Activated CD4-positive, alpha-beta T cell treated with anti-CD3 and anti-CD28 coated beads, Interleukin-2, amount 10 ng/mL, durations not matched to agents 24 days and 14 days (primary cell): ENCODE results near the gene BUD13. TPM values are rescaled to one million over a fixed set of nuclear protein-coding genes. Genes with fewer than 3 reads are reported as not detected.
"Not testable (repeated sequence)": the region's sequence is repeated elsewhere in the genome, so short reads cannot be mapped to it uniquely, and the experiment has no call there.

Experiments
- DNase-seq: peaks from one replicate; pipeline ENCODE4 v3.0.0; 2022
- H3K27ac Mint-ChIP-seq: one replicate; pipeline ENCODE4 v1.8.0; 2022; ENCODE audit warnings: mild to moderate bottlenecking, mixed read lengths
- H3K27me3 Mint-ChIP-seq: one replicate; pipeline ENCODE4 v1.8.0; 2022; ENCODE audit warnings: mixed read lengths
- H3K36me3 Mint-ChIP-seq: one replicate; pipeline ENCODE4 v1.8.0; 2022; ENCODE audit warnings: low read depth, mild to moderate bottlenecking, mixed read lengths
- H3K4me1 Mint-ChIP-seq: one replicate; pipeline ENCODE4 v1.8.0; 2021; ENCODE audit warnings: mixed read lengths
- H3K4me3 Mint-ChIP-seq: one replicate; pipeline ENCODE4 v1.8.0; 2022; ENCODE audit warnings: mild to moderate bottlenecking, moderate library complexity, mixed read lengths
- H3K9me3 Mint-ChIP-seq: one replicate; pipeline ENCODE4 v1.8.0; 2021; ENCODE audit warnings: mixed read lengths
- intact Hi-C: fragments of 100-400 bp; cut with micrococcal nuclease; formaldehyde crosslinking; loops from one replicate; pipeline ENCODE4 v1.15.1; 2023
- total RNA-seq: library from RNA; stranded (reverse); gene quantifications from 2 replicates; pipeline ENCODE4 v1.2.3, GENCODE V29; 2022

BUD13 gene
- total RNA-seq, 1 donor from 2014 or later: 31.5 TPM

DNA sequence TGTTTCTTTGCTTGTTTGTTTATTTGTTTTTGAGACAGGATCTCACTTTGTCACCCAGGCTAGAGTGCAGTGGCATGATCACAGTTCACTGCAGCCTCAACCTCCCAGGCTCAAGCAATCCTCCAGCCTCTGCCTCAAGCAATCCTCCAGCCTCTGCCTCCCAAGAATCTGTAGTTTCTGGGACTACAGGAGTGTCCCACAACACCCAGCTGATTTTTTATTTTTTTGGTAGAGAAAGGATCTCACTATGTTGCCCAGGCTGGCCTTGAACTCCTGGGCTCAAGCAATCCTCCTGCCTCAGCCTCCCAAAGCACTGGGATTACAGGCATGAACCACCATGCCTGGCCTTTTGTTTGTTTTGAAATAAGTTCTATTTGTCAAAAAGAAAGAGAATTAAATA lies 28.9 kb upstream of the BUD13 start:
- H3K36me3 Mint-ChIP-seq, H3K9me3 Mint-ChIP-seq, H3K27ac Mint-ChIP-seq, DNase-seq, H3K4me1 Mint-ChIP-seq, intact Hi-C loops, H3K4me3 Mint-ChIP-seq: not testable (repeated sequence)
- peaks cover 38% of the 10 kb centered on the region for H3K27me3 Mint-ChIP-seq

DNA sequence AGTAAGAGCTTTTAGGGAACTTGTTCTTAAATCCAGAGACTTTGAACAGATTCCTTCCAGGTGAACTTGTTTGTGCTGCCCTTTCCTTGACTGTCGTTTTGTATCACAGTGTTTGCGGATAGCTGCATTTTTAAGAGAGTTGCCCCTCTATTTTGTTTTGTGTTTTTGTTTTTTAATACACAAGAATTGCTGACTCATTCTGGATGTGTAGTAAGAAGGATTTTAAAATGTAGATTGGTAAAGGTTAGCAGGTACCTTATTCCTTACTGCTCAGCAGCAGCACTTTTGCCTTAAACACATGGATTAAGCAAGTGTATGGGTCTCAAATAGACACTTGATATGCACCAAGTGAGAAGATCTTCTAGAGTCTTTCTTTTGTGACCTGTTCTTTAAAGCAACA lies 27.8 kb upstream of the BUD13 start:
- DNase-seq: no peak
- intact Hi-C loops: no loop called here
- no peaks in the 10 kb centered on the region for H3K4me1 Mint-ChIP-seq
- no peaks in the 10 kb centered on the region for H3K9me3 Mint-ChIP-seq
- H3K4me3 Mint-ChIP-seq: no peak overlapping the region
- no peaks in the 10 kb centered on the region for H3K36me3 Mint-ChIP-seq
- peaks cover 37% of the 10 kb centered on the region for H3K27me3 Mint-ChIP-seq
- H3K27ac Mint-ChIP-seq: no peak overlapping the region

DNA sequence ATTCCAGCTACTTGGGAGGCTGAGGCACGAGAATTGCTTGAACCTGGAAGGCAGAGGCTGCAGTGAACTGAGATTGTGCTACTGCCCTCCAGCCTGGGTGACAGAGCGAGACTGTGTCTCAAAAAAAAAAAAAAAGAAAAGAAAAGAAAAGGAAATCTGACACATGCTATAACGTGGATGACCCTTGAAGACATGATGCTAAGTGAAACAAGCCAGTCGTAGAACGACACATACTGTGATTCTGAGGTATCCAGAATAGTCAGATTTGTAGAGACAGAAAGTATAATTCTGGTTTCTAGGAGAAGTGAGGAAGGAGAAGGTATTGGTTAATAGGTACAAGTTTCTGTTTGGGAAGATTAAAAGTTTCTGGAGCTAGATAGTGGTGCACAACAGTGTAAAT lies 25.6 kb upstream of the BUD13 start:
- no peak overlapping the region for H3K4me3 Mint-ChIP-seq
- DNase-seq: no peak
- H3K27me3 Mint-ChIP-seq: peaks cover 30% of the 10 kb centered on the region
- H3K27ac Mint-ChIP-seq: no peak overlapping the region
- no peaks in the 10 kb centered on the region for H3K4me1 Mint-ChIP-seq
- no peaks in the 10 kb centered on the region for H3K36me3 Mint-ChIP-seq
- H3K9me3 Mint-ChIP-seq: no peaks in the 10 kb centered on the region
- intact Hi-C loops: no loop called here

DNA sequence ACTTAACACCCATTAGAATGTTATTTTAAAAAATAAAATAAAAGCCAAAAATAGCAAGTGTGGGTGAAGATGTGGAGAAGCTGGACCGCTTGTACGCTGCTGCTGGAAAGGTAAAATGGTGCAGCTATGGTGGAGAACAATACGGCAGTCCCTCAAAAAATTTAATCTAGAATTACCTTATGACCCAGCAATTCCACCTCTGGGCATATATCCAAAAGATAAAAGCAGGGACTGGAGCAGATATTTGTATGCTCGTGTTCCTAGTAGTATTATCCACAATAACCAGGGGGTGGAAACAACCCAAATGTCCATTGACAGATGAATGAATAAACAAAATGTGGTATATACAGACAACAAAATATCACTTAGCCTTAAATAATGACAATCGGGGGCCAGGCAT lies 25.0 kb upstream of the BUD13 start:
- no peaks in the 10 kb centered on the region for H3K36me3 Mint-ChIP-seq
- no peaks in the 10 kb centered on the region for H3K9me3 Mint-ChIP-seq
- H3K4me3 Mint-ChIP-seq: no peak overlapping the region
- peaks cover 31% of the 10 kb centered on the region for H3K27me3 Mint-ChIP-seq
- no peak for DNase-seq
- peaks cover 3% of the 10 kb centered on the region for H3K4me1 Mint-ChIP-seq
- H3K27ac Mint-ChIP-seq: no peak overlapping the region
- intact Hi-C loops: no loop called here

DNA sequence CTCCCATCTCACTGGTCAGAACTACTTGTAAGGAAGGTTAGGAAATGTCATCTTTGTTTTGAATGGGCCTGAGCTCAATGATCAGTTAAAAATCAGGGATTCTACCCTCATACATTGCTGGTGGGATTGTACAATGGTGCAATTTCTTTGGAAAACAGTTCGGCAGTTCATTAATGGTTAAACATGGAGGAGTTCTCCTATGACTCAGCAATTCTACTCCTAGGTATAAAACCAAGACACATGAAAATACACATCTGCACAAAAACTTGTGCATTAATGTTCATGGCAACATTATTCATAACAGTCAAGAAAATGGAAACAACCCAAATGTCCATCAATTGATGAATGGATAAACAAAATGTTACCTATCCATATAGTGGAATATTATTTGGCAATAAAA lies 23.8 kb upstream of the BUD13 start:
- Mint-ChIP-seq H3K27ac (no peak overlapping the region), H3K9me3 (no peaks in the 10 kb centered on the region), H3K36me3 (no peaks in the 10 kb centered on the region), H3K27me3 (peaks cover 24% of the 10 kb centered on the region), H3K4me1 (peaks cover 4% of the 10 kb centered on the region), H3K4me3 (no peak overlapping the region)
- no peak for DNase-seq
- intact Hi-C loops: no loop called here

DNA sequence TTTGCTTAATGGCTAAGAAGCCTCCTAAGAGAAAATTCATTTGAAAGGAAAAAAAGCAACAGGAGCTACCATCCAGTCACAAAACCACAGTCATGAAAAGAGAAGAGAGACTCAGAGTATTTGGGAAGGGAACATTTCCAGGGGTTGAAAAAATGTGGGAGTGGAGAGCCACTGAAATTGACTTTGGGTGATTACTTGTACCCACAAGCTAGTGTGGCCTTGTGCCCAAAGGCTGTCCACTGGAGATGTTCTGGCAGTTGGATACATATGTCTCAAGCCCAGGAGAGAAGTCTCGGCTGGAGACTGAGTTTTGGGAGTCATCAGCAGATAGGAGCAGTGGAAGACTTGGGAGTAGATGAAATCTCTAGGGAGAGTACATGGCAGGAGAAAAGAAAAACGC lies 22.1 kb upstream of the BUD13 start:
- DNase-seq: no peak
- intact Hi-C loops: no loop called here
- H3K27me3 Mint-ChIP-seq: peaks cover 19% of the 10 kb centered on the region
- peaks cover 10% of the 10 kb centered on the region for H3K4me1 Mint-ChIP-seq
- no peak overlapping the region for H3K27ac Mint-ChIP-seq
- no peaks in the 10 kb centered on the region for H3K36me3 Mint-ChIP-seq
- no peak overlapping the region for H3K4me3 Mint-ChIP-seq
- H3K9me3 Mint-ChIP-seq: no peaks in the 10 kb centered on the region

DNA sequence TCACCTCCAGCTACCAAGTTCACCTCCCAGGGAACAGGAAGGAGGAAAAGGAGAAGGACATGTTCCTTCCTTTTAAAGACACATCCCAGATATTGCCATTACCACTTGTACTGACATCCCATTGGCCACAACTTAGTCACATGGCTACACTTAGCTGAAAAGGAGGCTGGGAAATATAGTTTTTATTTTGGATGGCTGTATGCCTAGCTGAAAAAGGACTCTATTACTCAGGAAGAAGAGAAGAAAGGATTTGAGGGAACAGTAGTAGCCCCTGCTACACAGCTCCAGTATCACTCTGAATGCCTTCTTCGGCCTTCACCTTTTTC lies 20.9 kb upstream of the BUD13 start:
- H3K4me1 Mint-ChIP-seq: peaks cover 10% of the 10 kb centered on the region
- no peak for DNase-seq
- H3K4me3 Mint-ChIP-seq: no peak overlapping the region
- no peaks in the 10 kb centered on the region for H3K36me3 Mint-ChIP-seq
- intact Hi-C loops: no loop called here
- no peak overlapping the region for H3K27ac Mint-ChIP-seq
- H3K9me3 Mint-ChIP-seq: no peaks in the 10 kb centered on the region
- H3K27me3 Mint-ChIP-seq: peaks cover 8% of the 10 kb centered on the region

DNA sequence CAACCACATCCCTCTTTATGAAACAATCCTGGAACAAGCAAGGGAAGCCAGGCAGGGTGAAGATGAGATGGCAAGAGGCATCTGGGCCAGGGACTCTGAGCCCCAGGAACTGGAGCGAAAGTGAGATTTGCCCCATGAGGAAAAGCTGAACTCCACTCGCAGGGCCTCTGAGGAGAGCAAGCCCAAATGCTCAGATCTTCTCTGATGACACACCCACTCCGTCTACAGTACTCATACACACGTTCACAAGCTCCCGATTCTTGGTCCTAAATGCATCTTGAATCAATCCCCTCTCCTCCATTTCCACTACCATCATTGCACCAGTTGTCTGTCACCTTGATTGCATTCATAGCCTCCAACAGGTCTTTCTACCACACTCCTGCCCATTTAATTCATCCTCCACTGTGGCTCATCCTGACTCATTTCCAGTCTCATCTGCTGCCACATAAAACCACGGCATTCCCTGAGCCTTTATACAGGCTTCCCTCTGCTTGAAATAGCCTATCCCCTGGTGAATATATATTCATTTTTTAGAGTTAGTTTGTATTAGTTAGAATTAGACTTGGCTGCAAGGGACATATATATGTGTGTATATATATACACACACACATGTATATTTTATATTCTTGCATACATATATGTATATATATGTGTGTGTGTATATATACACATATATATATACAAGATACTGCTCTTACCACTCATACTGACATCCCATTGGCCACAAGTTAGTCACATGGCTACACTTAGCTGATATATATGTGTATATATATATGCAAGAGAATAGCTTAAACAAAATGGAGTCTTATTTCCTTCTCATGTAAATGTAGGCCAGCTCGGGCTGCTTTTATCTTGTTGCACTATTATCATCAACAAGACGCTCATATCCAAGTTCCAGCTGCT lies 20.3 kb upstream of the BUD13 start:
- no peak for DNase-seq
- Mint-ChIP-seq H3K4me1 (peaks cover 16% of the 10 kb centered on the region), H3K36me3 (no peaks in the 10 kb centered on the region), H3K4me3 (no peak overlapping the region), H3K27ac (peak overlapping the region; percentile 21), H3K9me3 (no peaks in the 10 kb centered on the region), H3K27me3 (peaks cover 6% of the 10 kb centered on the region)
- intact Hi-C loops: no loop called here

DNA sequence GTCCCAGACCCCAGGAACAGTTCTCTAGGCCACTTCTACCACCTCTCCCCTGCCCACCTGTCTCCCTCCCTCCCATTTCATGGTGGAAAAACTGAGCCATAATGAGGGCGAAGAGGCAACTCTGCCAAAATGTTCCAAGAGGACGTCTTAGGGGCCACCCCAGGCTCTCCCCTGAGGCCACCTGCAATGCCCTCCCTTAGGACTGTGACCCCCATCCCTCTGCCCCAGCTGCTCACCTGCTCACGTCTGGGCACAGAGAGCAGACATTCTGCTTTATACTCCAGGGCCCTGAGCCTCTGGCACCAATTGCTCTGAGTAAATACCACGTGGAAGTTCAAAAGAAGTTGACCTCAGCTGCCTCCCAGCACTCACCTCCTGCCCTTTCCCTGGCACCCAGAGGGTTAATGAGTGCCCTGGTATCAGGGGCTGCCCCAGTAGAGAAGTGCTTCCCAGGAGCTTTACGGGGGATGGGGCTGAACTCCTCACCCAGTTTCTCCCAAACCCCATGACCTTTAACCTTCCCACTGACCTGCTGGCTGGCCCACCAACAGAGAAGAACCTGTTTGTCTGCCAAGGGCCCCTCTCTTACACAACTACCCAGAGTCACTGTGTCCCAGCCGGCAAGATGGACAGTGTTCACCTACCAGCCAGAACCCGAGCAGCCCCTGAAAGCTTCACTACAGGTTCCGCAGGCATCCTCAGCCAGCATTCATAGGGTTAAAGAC lies 19.5 kb upstream of the BUD13 start:
- intact Hi-C loops: no loop called here
- peaks cover 3% of the 10 kb centered on the region for H3K36me3 Mint-ChIP-seq
- no peak overlapping the region for H3K4me3 Mint-ChIP-seq
- peaks cover 18% of the 10 kb centered on the region for H3K4me1 Mint-ChIP-seq
- no peak overlapping the region for H3K27ac Mint-ChIP-seq
- H3K27me3 Mint-ChIP-seq: peaks cover 6% of the 10 kb centered on the region
- H3K9me3 Mint-ChIP-seq: no peaks in the 10 kb centered on the region
- no peak for DNase-seq

DNA sequence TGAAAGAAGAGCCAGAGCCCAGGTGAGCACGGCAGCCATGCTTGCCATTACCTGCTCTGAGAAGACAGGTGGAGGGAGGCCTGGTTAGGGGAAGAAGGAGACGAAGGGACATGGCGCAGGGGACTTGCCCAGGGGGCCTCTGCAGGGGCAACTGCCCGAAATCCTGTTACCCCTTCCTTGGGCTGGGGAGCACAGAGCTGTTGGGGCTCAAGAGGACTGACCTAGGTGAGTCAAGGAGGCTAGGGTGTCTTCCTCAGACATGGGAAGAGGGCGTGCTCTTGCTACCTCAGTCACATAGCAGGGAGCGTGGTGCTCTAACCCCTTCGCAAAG lies 19.0 kb upstream of the BUD13 start, which contains the start of gene APOA5:
Gene APOA5 (minus strand): TSS at position 67 of the 331 bp plus-strand sequence. CDS start 19 bp downstream, at position 48.
- H3K36me3 Mint-ChIP-seq: peaks cover 8% of the 10 kb centered on the region
- no peak within 1 kb of the TSS for H3K27ac Mint-ChIP-seq
- peak within 1 kb of the TSS; percentile 28 for H3K4me3 Mint-ChIP-seq
- no peak for DNase-seq
- H3K27me3 Mint-ChIP-seq: peaks cover 4% of the 10 kb centered on the region
- intact Hi-C loops: loop anchor here (1.0 to 2.0 kb wide), 2 partner anchors 45 to 315 kb away; partner anchors contain the start of gene APOA1
- no peaks in the 10 kb centered on the region for H3K9me3 Mint-ChIP-seq
- peaks cover 22% of the 10 kb centered on the region for H3K4me1 Mint-ChIP-seq

DNA sequence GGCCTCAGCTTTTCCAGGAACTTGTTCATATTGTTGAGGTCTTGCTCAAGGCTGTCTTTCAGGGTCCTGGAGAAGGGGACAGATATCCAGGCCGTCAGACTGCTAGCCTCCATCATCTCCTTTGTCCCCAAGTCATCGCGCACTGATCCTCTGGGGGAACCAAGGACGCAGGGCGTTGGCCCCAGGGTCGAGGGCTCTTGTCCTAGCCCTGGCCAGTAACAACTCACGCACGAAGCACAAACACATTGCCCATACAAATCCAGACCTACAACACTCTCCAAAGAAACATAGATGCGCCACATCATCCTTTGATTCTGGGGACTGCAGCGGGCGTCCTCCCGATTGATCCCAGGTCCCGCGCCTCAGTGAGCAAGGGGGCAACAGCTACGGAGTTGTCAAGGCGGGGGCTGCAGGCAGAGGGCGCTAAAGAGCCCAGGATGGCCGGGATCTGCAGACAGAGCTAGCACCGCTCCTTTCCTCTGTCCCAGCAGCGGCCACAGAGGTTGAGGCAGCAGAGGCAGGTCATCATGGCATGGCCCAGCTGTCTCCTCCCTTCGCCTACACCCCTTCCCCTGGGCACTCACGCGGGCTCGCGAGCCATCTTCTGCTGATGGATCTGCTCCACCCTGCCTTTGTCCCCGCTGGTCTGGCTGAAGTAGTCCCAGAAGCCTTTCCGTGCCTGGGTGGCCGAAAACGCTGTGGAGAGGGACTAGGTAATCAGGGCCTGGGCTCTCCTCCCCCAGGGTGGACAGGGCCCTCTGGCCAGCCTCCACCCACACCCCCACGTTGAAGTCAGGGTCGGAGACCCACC lies 18.4 kb upstream of the BUD13 start:
- peak overlapping the region; percentile 28 for H3K4me3 Mint-ChIP-seq
- no peak overlapping the region for H3K27ac Mint-ChIP-seq
- intact Hi-C loops: loop anchor here (1.0 to 2.0 kb wide), 2 partner anchors 46 to 315 kb away; partner anchors contain the start of gene APOA1
- DNase-seq: peak; percentile 94
- H3K27me3 Mint-ChIP-seq: peaks cover 4% of the 10 kb centered on the region
- no peaks in the 10 kb centered on the region for H3K9me3 Mint-ChIP-seq
- H3K36me3 Mint-ChIP-seq: peaks cover 13% of the 10 kb centered on the region
- peaks cover 28% of the 10 kb centered on the region for H3K4me1 Mint-ChIP-seq

DNA sequence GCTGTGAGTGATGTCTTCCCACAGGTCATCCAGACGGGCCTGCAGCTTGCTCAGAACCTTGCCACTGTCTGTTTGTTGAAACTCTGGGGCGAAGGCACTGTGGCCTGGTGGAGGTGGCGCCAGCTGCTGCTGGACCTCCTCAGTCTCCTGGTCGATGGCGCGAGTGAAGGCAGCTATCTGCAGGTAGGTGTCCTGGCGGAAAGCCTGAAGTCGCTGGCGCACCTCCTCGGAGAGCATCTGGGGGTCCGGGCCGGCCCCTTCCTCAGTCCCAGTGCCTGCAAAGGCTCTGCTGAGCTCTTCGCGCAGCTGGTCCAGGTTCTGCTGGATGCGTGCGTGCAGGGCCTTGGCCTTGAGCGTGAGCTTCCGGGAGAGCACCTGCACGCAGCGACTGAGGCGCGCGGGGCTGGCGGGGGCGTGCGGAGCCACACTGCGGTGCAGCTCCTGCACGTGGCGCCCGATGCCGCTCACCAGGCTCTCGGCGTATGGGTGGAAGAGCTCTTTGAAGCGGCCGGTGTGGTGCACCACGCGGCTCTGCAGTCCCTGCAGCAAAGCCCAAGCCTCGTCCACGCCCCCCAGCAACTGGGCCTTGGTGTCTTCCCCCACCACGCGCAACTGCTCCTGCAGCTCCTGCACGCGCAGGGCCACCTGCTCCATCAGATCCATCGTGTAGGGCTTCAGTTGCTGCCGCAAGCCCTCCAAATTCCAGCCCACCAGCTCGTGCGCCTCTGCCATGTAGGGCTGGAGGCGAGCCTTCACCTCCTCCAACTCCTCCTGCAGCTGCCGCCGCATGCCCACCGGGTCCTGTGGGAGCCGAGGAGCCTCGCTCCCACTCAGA lies 17.6 kb upstream of the BUD13 start:
- H3K9me3 Mint-ChIP-seq: no peaks in the 10 kb centered on the region
- intact Hi-C loops: loop anchor here (1.0 to 2.0 kb wide), 2 partner anchors 46 to 316 kb away; partner anchors contain the start of gene APOA1
- H3K36me3 Mint-ChIP-seq: peaks cover 20% of the 10 kb centered on the region
- no peak for DNase-seq
- no peak overlapping the region for H3K27ac Mint-ChIP-seq
- H3K4me3 Mint-ChIP-seq: no peak overlapping the region
- H3K27me3 Mint-ChIP-seq: peaks cover 4% of the 10 kb centered on the region
- H3K4me1 Mint-ChIP-seq: peaks cover 33% of the 10 kb centered on the region

DNA sequence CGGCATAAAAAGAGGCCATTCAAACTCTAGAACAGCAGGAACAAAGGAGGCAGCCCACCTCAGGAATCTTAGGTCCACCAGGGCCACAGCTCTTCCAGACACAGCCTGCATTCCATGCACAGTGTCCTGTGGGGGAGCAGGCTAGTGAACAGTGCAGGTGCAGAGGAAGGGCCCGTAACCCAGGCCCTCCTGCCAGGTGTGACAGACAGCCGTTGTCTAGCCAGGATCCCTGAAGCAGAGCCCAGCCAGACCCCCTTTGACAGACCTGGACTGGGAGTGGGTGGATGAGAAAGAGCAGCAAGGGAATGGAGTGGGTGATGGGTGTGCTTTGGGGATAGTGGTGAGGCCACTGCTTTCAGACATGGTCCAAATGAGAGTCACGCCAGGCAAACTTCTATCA lies 16.2 kb upstream of the BUD13 start:
- DNase-seq: no peak
- Mint-ChIP-seq H3K36me3 (peaks cover 34% of the 10 kb centered on the region), H3K27ac (no peak overlapping the region), H3K27me3 (peaks cover 4% of the 10 kb centered on the region), H3K4me3 (no peak overlapping the region), H3K4me1 (peaks cover 42% of the 10 kb centered on the region), H3K9me3 (no peaks in the 10 kb centered on the region)
- intact Hi-C loops: loop anchor here (1.0 to 5.0 kb wide), 3 partner anchors 16 to 443 kb away; partner anchors contain the start of genes PCSK7 and RNF214
